CD4-positive, alpha-beta T cell treated with Interleukin-1 beta for 1 hour (primary cell): ENCODE measurements around the gene WDR59.

Experiments used
- DNase-seq, 2 donors: peaks; one replicate each; pipeline ENCODE4 v3.0.0-alpha.2; 2020 to 2022

WDR59 gene

DNA sequence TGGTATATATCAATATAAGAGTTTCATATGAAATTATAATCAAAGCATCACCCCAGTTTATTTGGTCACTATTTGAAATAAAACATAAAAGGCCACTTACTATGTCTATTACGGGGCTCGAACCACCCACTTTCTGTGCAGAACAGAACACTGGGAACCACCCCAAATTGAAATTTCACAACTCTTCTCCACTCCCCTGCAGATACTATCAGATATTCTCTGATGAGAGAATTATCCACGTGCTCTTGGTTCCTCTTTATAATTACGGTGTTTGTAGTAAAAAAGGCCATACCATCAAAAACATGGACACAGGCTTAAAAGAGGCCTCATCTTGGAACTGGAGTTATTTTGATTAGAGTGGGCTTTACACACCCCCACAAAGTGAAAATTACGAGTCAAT is 82.8 kb downstream of the WDR59 start:
- no peak for DNase-seq

GRCh38 chr16:74901606-74902005 is 83.3 kb downstream of the WDR59 start:
- DNase-seq, result no peak

DNA sequence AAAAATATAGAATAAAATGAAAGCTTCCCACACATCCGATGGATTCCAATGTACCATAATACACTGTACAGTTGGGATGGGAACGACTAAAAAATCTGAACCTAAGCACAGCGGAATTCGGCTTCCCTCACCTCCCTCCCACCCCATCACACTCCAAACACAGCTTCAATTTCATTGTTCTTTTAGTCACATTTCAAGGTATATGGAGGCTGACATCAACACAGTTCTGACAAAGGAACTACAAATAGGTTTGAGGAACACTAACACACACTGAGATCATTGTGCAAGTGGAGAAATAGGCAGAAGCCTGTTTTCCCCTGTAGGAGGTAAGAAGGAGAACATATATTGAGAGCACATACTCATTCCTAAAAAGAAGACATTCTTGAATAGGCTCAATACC is 85.1 kb downstream of the WDR59 start:
- DNase-seq, result no peak

DNA sequence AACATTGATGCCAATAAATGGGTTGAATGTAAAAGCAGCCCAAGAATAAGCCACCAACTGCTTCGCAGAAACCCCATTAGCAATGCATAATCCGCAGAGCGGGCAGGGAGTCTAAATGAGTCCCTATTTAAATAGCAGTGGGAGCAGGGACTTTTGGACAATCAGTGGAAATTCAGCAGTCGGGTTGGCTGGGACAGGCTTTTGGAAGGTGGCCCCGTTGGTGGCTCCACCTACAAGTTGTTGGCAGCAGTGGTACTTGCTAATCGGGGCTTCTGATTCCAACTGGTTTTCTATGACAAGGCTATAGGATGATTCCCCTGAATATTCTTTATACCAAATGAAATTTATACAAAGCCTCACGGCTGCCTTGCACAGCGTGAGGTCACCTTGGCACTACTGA is 86.3 kb downstream of the WDR59 start:
- no peak for DNase-seq

DNA sequence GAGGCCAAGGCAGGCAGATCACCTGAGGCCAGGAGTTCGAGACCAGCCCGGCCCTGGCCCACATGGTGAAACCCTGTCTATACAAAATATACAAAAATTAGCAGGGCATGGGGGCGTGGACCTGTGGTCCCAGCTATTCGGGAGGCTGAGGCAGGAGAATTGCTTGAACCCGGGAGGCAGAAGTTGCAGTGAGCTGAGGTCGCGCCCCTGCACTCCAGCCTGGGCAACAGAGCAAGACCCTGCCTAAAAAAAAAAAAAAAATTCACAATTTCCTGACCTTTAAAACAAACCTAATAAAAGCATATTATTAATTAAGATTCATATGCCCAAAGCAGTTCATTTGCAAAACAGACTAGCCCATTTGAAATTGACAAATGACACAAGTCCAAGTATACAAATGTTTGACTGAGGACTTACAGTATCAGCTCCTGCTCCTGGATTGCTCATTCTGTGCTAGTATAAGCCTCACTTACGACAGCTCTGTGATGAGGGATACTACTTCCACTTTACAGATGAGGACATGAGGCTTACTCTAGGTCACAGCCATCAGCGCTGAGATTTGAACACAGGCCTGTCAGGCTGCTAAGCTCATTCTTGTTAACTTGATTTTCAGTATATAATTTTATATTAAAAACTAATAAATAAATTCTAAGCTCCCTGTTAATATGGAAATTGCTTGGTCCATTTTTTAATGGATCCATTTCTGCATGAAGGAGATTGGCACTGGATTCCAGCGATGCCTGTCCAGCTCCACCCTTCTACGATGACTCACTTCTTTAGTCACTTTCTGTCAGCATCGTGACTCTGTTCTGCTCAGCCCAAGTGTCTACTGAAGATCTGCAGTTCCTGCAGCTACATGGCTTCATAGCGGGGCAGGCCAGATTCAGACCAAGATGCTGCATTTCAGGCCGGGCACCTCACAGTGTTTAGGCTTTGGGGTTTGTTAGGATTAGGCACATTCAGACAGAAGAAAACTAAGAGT is 88.2 kb downstream of the WDR59 start:
- no peak for DNase-seq

GRCh38 chr16:74893541-74893940 is 91.4 kb downstream of the WDR59 start:
- no peak for DNase-seq

GRCh38 chr16:74892574-74893461 is 92.1 kb downstream of the WDR59 start:
- DNase-seq, result no peak

DNA sequence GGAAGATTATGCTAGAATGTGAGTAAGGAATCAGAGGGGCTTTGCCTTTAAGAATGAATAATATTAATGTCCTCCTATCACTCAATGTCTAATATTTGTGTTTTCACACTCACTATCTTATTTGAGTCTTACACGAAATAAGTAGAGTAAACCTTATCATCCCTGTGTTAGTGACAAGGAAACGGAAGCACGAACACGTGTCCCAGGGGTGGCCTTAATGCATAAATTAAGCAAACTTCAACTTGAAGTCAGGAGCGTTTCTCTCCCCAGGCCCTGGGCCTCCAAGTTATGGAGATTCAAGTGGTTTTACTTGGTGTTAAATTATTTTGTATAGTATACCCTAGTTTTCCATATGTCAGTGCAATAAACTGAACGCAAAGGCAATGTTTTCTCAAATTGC is 96.0 kb downstream of the WDR59 start:
- no peak for DNase-seq

GRCh38 chr16:74888232-74888862 is 96.6 kb downstream of the WDR59 start:
- DNase-seq, result peak in 1 of 2 donors; percentile 29

DNA sequence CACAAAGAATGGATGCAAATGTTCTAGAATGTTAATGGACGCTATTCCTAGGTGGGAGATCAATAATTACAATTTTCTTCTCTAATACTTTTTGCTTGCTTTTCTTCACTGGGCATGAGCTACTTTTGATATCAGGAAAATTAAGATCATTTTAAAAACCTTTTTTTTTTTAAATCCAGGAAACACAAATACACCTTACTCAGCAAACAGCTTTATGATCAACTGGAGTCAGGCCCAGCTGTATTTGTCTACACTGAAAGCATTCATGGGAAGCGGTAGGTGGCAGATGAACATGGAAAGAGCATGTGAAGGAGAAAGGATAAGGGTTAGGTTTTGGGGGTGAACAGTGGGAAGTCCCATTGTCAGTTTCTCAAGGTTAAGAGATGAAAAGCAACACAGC is 97.8 kb downstream of the WDR59 start:
- DNase-seq, result no peak

GRCh38 chr16:74877706-74878105 is 107.2 kb downstream of the WDR59 start:
- DNase-seq, result no peak

DNA sequence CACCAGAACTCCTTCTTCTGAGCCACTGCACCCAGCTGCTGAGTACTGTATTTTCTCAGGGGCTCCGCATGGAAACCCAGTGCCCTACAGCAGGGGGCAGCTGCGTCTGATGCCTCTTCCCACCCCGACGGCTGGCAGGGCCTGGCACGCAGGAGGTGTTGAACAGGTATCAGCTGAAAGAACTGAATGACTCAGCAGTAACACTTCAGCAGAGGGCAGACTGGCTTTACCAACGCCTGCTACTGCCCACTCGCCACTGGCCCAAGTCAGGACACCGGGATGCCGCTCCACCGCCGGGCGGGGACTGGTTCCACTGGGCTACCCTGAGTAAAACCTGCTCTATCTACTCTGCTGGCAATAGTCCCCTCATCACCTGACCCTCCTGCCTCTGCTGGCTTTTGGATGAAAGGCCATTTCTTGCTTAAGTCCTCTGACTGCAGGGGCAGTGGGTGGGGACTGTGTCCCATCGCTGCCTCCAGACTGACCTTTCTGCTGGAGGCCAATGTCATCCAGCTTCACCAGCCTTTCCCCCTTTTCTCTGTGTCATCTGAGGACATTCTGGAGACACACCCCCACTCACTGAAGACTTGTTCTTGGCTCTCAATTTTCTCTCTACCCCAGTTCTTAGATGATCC is 109.9 kb downstream of the WDR59 start:
- no peak for DNase-seq

GRCh38 chr16:74874123-74874522 is 110.8 kb downstream of the WDR59 start:
- no peak for DNase-seq

DNA sequence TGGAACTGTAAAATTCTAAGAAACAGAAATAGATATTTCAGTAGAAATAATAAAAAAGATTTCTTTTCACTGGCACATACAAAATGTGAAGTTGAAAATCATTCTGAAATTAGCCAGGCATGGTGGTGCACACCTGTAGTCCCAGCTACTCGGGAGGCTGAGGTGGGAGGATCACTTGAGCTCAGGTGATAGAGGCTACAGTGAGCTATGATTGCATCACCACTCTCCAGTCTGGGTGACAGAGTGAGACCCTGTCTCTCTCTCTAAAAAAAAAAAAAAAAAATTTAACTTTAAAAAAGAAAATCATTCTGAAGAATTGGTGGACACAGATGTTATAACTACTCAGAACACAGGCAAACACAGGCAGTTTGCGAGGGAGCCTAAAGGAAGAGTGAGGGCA is 112.6 kb downstream of the WDR59 start:
- no peak for DNase-seq

DNA sequence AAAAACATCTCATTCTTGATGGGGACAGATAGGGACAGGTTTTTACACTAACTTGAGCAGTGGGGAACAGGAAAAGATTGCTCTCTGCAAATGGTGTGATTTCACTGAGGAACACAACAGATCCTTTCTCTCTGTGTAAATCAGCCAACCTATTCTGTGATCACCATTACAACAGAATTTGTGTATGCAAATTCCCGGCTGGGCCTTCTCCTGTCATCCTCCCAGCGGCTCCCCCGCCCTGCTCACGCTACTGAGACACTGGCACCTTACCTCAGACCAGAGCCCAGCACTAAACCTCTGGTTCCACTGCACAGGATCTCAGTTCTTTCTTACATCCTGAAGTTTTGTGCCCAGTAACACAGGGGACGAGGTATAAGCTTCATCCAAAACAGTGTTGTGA is 113.3 kb downstream of the WDR59 start:
- no peak for DNase-seq

DNA sequence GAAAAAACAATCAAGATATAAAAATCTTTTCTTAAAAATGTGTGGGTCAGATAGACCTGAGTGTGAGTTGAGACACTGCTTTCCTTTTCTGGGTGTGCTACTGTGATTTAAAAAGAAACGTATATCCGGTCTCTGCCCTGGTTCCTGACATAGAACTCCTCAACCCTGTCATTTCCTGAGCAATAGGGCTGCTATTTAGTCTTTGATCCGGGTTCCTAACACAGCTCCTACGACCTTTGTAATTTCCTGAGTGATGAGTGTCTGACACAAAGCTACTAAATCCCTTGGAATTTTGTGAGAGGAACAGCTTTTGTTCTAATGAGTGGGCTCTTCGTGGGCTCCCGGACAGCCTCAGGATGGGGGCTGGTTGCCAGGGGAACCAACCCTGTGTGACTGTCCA is 116.4 kb downstream of the WDR59 start:
- DNase-seq, result peak; percentile 9 to 49

DNA sequence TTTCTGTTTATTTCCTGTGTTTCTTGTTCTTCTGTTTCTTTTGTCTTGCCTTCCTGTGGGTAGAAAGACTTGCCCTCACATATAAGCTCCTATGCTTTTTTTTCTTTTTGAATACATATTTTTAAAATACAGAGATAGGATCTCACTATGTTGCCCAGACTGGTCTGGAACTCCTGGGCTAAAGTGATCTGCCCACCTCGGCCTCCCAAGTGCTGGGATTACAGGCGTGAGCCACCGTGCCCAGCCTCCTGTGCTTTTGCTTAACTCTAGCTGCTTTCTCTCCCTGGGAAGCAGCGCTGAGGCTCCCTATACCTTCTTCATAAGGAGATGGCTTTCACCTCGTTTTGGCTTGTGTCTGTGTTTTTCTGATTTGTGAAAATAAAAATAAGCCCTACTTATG is 116.9 kb downstream of the WDR59 start:
- no peak for DNase-seq

- DNase-seq, result no peak
Observed at GRCh38 chr16:74867281-74867849, 117.6 kb downstream of the WDR59 start.

DNA sequence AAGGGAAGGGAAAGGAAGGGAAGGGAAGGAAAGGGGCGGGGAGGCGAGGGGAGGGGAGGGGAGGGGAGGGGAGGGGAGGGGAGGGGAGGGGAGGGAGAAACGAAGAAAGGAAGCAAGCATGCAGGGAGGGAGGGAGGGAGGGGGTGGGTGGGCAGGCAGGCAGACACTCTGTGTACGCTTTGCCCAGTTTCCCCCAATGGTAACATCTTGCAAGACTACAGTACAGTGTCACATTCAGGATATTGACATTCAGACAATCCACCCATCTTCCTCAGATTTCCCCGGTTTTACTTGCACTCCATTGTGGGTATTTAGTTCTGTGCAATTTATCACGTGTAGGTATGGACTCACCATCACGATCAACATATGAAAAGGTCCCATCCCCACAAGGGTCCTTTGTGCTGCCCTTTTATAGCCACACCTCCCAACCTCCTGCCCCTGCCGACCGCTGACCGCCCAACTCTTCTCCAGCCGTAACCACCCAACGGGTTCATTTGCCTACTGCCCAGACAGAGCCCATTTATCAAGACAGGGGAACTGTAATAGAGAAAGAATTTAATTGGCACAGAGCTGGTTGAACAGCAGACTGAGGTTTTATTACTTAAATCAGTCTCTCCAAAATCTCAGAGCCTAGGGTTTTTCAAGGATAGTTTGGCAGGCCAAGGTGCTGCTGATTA is 118.9 kb downstream of the WDR59 start:
- no peak for DNase-seq

- DNase-seq, result peak; percentile 4 to 58
Observed at GRCh38 chr16:74862743-74863244, 122.1 kb downstream of the WDR59 start.

GRCh38 chr16:74852500-74852875 is 132.4 kb downstream of the WDR59 start:
- no peak for DNase-seq

GRCh38 chr16:74850027-74850426 is 134.9 kb downstream of the WDR59 start:
- DNase-seq, result no peak
